ENCODE data around the gene CITED1. TPM values are rescaled to one million over a fixed set of nuclear protein-coding genes. Genes with fewer than 3 reads are reported as not detected.
"Not testable (repeated sequence)": the region's sequence is repeated elsewhere in the genome, so short reads cannot be mapped to it uniquely, and the experiment has no call there.

CITED1 gene
- total RNA-seq, 2 donors from 2014 or later = 3.7 TPM; not detected in 1

DNA sequence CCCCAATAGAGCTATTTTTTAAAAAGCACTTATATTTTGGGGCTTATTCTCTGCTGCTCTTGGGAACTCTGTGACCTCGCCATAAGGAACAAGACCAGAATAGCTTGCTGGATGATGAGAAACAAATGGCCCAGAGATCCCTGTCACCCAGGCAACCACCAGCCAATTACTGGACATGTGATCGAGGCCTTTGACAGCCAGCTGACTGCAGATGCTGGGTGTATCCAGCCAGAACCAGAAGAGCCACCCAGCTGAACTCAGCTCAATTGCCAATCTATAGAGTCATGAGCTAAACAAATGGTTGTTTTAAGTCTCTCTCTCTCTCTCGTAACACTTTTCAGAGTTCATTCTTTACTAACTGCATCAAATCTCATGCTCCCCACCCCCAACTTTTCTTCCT lies 24.4 kb upstream of the CITED1 start:
- Histone ChIP-seq H3K27me3 (replicated peaks; ENCODE audit: insufficient read depth) (no peaks in the 10 kb centered on the region), H3K4me1 (ENCODE audit: control insufficient read depth in 1 of 2, low read depth in 2 of 2) (no peaks in the 10 kb centered on the region), H3K4me3 (no peak overlapping the region), H3K36me3 (no peaks in the 10 kb centered on the region), H3K27ac (no peak overlapping the region), H3K9me3 (no peaks in the 10 kb centered on the region)
- TF ChIP-seq, protein P1, sequence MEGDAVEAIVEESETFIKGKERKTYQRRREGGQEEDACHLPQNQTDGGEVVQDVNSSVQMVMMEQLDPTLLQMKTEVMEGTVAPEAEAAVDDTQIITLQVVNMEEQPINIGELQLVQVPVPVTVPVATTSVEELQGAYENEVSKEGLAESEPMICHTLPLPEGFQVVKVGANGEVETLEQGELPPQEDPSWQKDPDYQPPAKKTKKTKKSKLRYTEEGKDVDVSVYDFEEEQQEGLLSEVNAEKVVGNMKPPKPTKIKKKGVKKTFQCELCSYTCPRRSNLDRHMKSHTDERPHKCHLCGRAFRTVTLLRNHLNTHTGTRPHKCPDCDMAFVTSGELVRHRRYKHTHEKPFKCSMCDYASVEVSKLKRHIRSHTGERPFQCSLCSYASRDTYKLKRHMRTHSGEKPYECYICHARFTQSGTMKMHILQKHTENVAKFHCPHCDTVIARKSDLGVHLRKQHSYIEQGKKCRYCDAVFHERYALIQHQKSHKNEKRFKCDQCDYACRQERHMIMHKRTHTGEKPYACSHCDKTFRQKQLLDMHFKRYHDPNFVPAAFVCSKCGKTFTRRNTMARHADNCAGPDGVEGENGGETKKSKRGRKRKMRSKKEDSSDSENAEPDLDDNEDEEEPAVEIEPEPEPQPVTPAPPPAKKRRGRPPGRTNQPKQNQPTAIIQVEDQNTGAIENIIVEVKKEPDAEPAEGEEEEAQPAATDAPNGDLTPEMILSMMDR (IDR thresholded peaks at IDR 0.05) = no peak
- ATAC-seq (ENCODE audit: insufficient number of reproducible peaks, low FRiP score, low read depth) = no peak
- no peak for DNase-seq (ENCODE audit: low spot score)

DNA sequence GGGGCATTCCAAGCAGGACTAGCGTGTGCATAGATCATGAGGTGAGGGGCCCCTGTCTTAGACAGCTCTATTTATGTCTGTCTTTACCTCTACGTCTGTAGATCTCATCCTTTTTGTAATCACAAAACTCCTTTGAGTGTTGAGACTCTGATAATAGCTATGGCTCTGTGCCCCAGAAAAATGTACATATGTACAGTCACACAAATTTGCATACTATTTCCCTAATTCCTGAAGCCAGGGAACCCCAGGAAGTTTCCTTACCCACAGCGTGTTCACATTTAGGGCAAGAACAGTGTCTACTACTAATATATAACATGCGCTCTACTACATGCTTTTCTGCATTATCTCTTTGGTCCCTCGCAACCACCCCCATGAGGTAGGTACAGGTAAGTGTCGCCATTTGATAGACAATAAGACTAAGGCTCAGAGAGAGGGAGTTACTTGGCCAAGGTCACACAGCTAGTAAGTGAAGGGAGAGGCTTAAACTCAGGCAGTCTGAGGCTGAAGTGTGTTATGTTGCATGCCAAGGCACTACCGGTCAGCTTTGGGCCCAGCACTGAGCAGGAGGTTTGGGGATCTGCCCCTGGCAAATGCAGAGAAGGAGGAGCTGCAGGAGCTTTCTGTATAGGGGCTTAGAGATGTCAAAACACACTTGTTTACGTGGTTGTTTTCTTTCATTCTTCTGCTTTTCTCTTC lies 21.0 kb upstream of the CITED1 start:
- Histone ChIP-seq H3K27me3 (replicated peaks; ENCODE audit: insufficient read depth) (no peaks in the 10 kb centered on the region), H3K4me3 (no peak overlapping the region), H3K4me1 (ENCODE audit: control insufficient read depth in 1 of 2, low read depth in 2 of 2) (no peaks in the 10 kb centered on the region), H3K36me3 (no peaks in the 10 kb centered on the region), H3K9me3 (no peaks in the 10 kb centered on the region), H3K27ac (no peak overlapping the region)
- ATAC-seq (ENCODE audit: insufficient number of reproducible peaks, low FRiP score, low read depth) (no peak), DNase-seq (ENCODE audit: low spot score) (no peak)
- TF ChIP-seq, protein P1 (IDR thresholded peaks at IDR 0.05) = no peak

DNA sequence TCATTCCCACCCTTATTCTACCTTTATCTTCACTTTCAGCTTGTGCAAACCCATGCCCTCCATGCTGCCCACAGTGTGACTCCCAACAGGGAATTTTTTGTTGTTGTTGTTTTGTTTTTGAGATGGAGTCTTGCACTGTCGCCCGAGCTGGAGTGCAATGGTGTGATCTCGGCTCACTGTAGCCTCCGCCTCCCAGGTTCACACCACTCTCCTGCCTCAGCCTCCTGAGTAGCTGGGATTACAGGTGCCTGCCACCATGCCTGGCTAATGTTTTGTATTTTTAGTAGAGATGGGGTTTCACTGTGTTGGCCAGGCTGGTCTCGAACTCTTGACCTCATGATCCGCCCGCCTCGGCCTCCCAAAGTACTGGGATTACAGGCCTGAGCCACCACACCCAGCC lies 13.9 kb upstream of the CITED1 start:
- not testable (repeated sequence) for H3K27ac ChIP-seq; H3K27me3 ChIP-seq (replicated peaks; ENCODE audit: insufficient read depth); DNase-seq (ENCODE audit: low spot score); H3K4me1 ChIP-seq (ENCODE audit: control insufficient read depth in 1 of 2, low read depth in 2 of 2); H3K36me3 ChIP-seq; H3K9me3 ChIP-seq; H3K4me3 ChIP-seq; ATAC-seq (ENCODE audit: insufficient number of reproducible peaks, low FRiP score, low read depth)

DNA sequence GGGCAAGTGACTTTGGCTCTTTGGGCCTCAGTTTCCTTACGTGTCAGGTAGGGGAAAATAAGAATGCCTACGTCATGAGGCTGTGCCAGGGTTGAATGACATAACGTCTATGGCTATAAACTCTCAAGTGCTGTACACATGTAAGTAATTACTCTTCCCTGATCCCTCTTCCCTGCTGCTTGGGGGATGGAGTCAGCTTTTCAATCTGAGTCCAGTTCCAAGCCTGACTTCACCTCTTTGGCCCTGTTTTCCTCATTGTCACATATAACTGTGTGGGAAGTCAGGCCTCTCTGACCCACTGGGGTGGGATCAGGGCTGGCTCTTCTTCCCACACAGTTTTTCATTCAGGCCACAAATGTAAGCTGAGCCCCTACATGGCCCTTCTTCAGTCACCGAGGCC lies 11.4 kb upstream of the CITED1 start:
- no peak overlapping the region for H3K4me3 ChIP-seq
- no peak overlapping the region for H3K27ac ChIP-seq
- no peaks in the 10 kb centered on the region for H3K4me1 ChIP-seq (ENCODE audit: control insufficient read depth in 1 of 2, low read depth in 2 of 2)
- ATAC-seq (ENCODE audit: insufficient number of reproducible peaks, low FRiP score, low read depth) (no peak), DNase-seq (ENCODE audit: low spot score) (no peak)
- TF ChIP-seq, protein P1 (IDR thresholded peaks at IDR 0.05) = no peak
- no peaks in the 10 kb centered on the region for H3K36me3 ChIP-seq
- H3K27me3 ChIP-seq (replicated peaks; ENCODE audit: insufficient read depth) = no peaks in the 10 kb centered on the region
- H3K9me3 ChIP-seq = no peaks in the 10 kb centered on the region

DNA sequence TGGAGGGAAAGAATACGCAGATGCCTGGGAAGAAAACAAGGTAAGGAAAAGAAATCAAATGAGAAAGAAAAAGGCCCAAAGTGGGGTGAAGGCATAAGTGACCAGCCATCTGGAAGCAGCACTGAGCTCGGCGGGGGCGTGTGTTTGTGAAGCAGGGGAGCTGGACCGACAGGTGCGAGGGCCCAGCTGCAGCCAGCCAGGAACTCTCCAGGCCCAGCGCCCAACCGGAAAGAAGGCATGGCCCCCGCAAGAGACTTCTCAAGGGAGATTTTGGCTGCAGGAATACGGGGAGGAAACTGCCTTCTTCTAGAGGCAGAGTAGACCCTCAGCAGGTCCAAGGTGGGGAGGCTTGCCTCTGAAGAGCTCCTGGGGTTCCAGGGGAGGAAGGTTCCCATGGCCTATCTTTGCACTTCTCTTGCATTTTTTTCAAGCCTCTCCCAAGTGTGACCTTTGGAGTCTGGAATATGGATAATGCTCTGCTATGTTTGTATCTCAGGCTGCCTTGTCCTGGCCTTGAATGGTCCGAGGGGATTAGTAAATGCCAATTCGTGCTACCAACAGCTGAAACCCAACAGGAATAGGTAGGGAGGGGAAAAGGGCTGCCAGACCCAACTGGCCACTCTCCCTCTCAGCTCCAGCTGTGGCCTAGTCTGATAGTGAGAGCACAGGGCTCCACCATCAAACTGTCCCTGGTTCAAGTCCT lies 10.8 kb upstream of the CITED1 start:
- no peak overlapping the region for H3K27ac ChIP-seq
- no peaks in the 10 kb centered on the region for H3K9me3 ChIP-seq
- H3K4me1 ChIP-seq (ENCODE audit: control insufficient read depth in 1 of 2, low read depth in 2 of 2) = no peaks in the 10 kb centered on the region
- ATAC-seq (ENCODE audit: insufficient number of reproducible peaks, low FRiP score, low read depth) (no peak), DNase-seq (ENCODE audit: low spot score) (no peak)
- no peaks in the 10 kb centered on the region for H3K27me3 ChIP-seq (replicated peaks; ENCODE audit: insufficient read depth)
- H3K36me3 ChIP-seq = no peaks in the 10 kb centered on the region
- TF ChIP-seq, protein P1 (IDR thresholded peaks at IDR 0.05) = no peak
- no peak overlapping the region for H3K4me3 ChIP-seq
